Stimulated activated CD8-positive, alpha-beta memory T cell treated with anti-CD3 and anti-CD28 coated beads, Interleukin-2, amount 100 ng/mL, for 1 hour (primary cell): ENCODE data around the gene TEKT3.

Experiments
- DNase-seq, 2 donors: peaks; one replicate each; pipeline ENCODE4 v3.0.0-alpha.2; 2020; ENCODE audit warnings: low read depth in 2 of 2

Gene TEKT3

GRCh38 chr17:15291674-15292361 lies 49.6 kb downstream of the TEKT3 start:
- DNase-seq, result no peak

DNA sequence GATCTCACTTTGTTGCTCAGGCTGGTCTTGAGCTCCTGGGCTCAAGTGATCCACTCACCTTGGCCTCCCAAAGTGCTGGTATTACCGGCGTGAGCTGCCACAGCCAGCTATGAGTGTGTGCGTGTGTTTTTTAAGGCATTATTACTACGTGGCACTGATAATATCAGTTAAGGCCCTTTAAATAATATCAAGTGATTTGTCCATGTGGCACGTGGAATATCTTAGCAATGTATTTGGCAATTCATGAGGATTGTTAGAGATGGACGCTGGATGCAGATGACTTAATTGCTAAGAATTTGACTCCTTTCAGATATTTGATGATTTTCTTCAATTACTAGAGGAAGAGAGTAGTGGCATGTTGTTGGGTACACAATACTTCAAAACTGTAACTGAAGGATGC lies 50.8 kb downstream of the TEKT3 start:
- no peak for DNase-seq

DNA sequence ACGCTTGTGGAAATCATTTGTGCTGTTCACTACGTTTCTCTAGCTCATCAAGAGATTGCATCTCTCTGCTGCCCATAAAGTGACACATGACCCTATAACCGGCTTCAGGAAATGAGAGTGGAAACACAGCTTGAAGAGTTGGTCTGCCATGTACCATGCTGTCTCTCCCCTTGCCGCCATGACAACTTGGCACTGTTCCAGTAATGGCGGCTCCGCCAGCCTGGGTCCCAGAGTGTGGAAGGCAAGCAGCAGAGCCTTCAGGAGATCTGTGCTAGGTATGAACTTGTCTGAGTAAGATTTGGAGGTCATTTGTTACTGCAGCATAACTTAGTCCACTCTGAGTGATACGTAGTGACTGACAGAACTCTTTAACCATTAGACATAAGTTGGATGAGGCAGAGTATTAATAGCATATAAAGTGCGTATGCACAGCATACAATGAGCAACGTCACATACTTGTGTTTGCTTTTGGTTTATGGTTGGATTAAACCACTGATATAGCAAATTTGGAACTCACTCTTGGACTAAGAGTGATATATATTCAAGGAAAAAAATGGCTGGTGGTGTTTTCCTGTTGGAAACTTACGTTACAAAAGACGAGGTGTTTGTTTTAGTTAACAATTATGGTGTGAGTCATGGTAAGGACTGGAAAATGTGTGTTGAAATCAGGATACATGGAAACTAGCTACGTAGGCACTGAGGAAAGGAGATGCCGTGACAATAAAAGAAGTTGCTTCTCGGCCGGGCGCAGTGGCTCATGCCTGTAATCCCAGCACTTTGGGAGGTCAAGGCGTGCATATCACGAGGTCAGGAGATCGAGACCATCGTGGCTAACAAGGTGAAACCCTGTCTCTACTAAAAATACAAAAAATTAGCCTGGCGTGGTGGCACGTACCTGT lies 51.9 kb downstream of the TEKT3 start:
- DNase-seq, result no peak

- no peak for DNase-seq
These were observed 52.5 kb downstream of the TEKT3 start for GRCh38 chr17:15288859-15289258.

DNA sequence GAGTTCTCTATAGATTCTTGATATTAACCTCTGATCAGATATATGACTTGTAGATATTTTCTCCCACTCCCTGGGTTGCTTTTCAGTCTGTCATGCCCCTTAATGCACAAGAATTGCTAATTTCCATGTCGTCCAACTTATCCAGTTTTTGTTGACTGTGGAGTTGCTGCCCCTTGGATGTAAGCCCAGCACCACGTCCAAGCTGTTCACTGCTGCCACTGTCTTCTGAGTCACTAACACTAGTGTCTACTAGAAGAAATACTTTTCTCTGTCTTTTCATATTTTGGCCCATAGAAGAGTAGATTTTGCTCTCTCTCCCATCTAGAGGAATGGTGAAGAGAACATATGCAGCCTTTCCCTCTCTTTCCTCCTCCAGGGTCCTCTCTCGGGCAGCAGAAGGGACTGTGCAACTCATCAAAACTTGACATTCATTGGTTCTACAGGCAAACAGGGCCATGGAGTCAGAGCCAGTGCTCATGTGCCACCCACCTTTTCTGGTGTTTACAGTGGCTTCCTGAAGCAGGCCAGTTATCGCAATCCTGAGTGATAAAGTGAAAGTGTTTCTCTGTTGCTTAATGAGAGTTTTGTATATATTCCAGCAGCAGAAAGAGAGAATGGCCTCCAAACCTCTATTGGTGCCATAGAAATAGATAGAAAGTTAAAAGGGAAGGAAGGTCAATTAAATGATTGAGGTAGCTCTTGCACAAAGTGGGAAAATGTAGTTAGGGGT lies 53.7 kb downstream of the TEKT3 start:
- no peak for DNase-seq

DNA sequence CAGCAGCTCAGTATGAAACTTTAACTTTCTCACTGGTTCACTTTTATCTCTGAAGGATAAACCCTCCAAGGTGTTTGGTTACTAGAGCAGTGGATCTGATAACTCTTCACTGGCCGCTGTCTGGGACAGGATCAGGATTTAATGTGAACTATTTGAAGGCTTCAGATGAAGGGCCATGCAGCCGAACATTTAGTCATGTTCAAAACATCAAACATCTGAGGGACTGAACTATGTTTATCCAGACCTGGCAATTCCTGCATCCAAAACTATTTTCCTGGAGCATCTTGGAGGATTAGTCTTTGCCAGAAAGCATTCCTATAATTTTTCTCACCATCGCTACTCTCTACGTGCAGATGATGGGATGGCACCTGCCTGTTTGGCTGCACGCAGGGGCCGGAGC lies 55.9 kb downstream of the TEKT3 start:
- no peak for DNase-seq

DNA sequence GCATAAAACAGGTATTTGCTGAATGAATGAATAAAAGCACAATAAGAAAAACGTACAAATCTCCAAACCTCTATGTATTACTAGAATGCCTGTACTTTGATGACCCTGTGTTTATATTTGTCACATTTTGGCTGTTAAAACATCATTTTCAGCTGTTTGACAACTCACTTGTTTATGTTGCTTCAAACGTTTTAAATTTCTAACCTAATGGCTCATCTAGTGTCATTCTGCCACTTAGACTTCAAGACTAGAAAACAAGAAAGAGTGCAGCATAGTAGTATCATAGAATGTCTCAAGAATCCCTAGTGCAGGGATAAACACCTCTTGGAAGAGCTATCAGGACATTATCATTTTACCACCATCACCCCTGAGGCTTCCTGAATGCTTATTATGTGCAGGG lies 56.9 kb downstream of the TEKT3 start:
- DNase-seq, result no peak

- DNase-seq, result no peak
These were observed 57.3 kb downstream of the TEKT3 start for GRCh38 chr17:15284107-15284506.

- no peak for DNase-seq
These were observed 59.5 kb downstream of the TEKT3 start for GRCh38 chr17:15281909-15282308.

GRCh38 chr17:15278924-15279477 lies 62.4 kb downstream of the TEKT3 start:
- no peak for DNase-seq

DNA sequence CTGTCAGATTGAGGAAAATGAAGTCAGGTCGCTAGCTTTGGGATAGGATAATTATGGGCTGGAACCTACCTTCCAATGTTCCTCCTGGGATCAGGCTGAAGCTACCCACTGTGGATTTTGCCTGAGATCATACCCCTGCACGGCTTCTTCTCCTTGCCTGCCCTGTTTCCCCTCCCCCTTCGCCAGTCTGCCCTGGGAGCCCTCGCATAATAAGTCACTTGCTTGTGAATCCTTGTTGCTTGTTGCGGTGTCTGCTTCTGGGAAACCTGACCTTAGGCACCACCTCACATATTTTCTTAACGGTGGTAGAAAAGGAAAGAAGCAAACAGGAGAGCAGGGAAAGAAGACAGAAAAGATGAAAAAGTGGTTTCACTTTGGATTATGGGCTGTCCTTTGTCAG lies 63.0 kb downstream of the TEKT3 start:
- no peak for DNase-seq

- no peak for DNase-seq
These were observed 67.4 kb downstream of the TEKT3 start for GRCh38 chr17:15274017-15274416.

GRCh38 chr17:15273141-15273793 lies 68.1 kb downstream of the TEKT3 start:
- DNase-seq, result no peak

- DNase-seq, result no peak
These were observed 69.7 kb downstream of the TEKT3 start for GRCh38 chr17:15271741-15272140.

DNA sequence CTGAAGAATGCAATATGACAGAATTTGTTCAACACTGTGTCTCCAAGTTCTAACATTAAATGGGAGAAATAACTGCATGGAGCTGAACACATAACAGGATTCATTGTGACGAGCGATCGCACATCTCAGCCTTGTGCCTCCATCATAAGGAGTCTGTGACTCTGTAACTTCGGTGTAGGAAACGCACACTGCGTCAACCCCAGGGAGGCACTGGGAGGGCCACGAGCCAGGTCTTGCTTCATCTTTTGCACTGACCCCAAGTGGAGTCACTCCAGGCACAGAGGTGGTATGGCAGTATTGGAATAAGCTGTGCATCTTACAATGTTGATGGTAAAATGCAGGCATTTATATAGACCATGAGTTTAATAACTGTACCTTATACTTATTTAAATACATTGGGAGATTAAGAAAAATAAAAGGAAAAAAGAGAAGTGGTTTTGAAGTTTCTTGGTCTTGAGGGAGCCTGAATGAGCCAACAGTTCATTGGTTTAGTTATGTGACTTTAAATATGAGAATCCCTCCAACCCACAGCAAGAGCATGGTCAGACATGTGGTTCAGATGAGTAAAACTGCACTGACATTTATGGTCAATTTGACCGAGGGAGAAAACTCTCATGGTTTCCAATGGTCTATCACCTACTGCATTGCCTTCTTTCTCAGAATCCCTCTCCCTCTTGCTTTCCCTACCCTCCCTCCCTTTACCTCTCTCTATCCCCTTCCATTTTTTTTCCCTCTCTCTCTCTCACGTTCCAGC lies 70.6 kb downstream of the TEKT3 start:
- DNase-seq, result no peak

GRCh38 chr17:15269780-15270089 lies 71.7 kb downstream of the TEKT3 start:
- no peak for DNase-seq

DNA sequence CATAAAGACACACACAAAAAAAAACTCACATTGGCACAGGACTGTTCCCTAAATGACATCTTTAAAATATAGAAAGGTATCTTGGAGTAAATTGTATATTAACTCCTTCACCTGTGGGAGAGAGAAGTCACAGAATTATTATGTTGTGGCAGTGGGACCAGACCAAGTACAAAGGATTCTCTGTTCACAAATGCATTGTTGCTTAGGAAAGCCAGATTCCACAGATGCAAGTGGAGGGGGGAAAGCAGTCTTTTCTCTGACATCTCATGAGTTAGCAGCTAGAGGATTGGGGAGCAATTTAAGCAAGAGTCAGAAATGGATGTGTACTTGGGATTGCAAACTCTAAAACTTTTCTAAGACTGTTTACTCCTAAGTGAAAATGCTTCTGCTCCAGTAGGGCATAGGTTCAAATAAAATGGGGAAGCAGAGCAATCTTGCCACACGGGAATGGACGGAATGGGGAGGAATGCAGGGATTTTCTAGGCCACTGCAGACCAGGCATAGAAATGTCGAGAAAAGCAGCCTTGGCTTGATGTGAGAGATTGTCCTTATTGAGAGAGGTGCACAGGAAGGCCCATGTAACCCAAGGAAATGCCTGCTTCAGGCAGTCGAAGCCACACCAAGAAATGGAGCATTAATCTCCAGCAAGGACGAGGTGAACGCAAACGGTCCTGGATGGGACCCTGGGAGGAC lies 72.2 kb downstream of the TEKT3 start:
- no peak for DNase-seq

GRCh38 chr17:15268461-15268860 lies 72.9 kb downstream of the TEKT3 start:
- DNase-seq, result no peak

- DNase-seq, result no peak
These were observed 73.4 kb downstream of the TEKT3 start for GRCh38 chr17:15267996-15268395.

- DNase-seq, result no peak
These were observed 74.9 kb downstream of the TEKT3 start for GRCh38 chr17:15266325-15267125.
